H1 (cell line): ENCODE measurements around the gene GPC6.
"Not testable (repeated sequence)": the region's sequence is repeated elsewhere in the genome, so short reads cannot be mapped to it uniquely, and the experiment has no call there.

Experiments
- CTCF ChIP-seq, 3 experiments: IDR thresholded peaks; 1 replicate in 2 of 3; 2 replicates in 1 of 3; pipeline versions ENCODE4 v1.5.1 to v1.6.1; 2011; ENCODE audit warnings: low read length in 3 of 3, mild to moderate bottlenecking in 3 of 3, inconsistent platforms in 2 of 3, low read depth in 1 of 3, moderate library complexity in 1 of 3; ENCODE audit not compliant: insufficient read depth in 1 of 3; ENCODE audit errors: control extremely low read depth in 1 of 3
- EP300 ChIP-seq, 2 experiments: IDR thresholded peaks; 1 replicate in 1 of 2; 2 replicates in 1 of 2; pipeline ENCODE4 v1.6.1; 2011 to 2012; ENCODE audit warnings: low read depth in 2 of 2, low read length in 2 of 2, mild to moderate bottlenecking in 2 of 2, borderline replicate concordance in 1 of 2, inconsistent platforms in 1 of 2, moderate library complexity in 1 of 2
- EZH2 ChIP-seq: fragments of 200-600 bp; sonication (generic); IDR thresholded peaks from 2 replicates; pipeline ENCODE4 v1.7.1; 2012; ENCODE audit warnings: low read depth, mild to moderate bottlenecking, moderate library complexity, low read length, inconsistent platforms; ENCODE audit not compliant: severe bottlenecking
- MAFK ChIP-seq: IDR thresholded peaks from 2 replicates; pipeline ENCODE4 v1.6.1; 2012; ENCODE audit warnings: low read depth, mild to moderate bottlenecking, improper control_type of control experiment, low read length
- POU5F1 ChIP-seq: IDR thresholded peaks from 2 replicates; pipeline ENCODE4 v1.6.1; 2011; ENCODE audit warnings: low read depth, mild to moderate bottlenecking, low read length, moderate library complexity
- RAD21 ChIP-seq, 2 experiments: IDR thresholded peaks in 1 of 2; conservative IDR thresholded peaks in 1 of 2; 2 replicates each; pipeline ENCODE4 v1.6.1; 2011; ENCODE audit warnings: low read depth in 2 of 2, low read length in 2 of 2, improper control_type of control experiment in 1 of 2, inconsistent platforms in 1 of 2, mild to moderate bottlenecking in 1 of 2, moderate library complexity in 1 of 2

- TF ChIP-seq POU5F1; EP300 (IDR thresholded peaks at IDR 0.05; ENCODE audit: borderline replicate concordance in 1 of 2, low read depth in 2 of 2, low read length in 2 of 2); CTCF (IDR thresholded peaks at IDR 0.05; ENCODE audit: control extremely low read depth in 1 of 3, insufficient read depth in 1 of 3, low read depth in 1 of 3, low read length in 3 of 3); MAFK; EZH2; RAD21 (IDR thresholded peaks at IDR 0.05 in 1 of 2, conservative IDR thresholded peaks at IDR 0.05 in 1 of 2; ENCODE audit: low read depth in 2 of 2, low read length in 2 of 2): not testable (repeated sequence)
Measured at GRCh38 chr13:94302847-94303565, 1076.4 kb downstream of the GPC6 start.
